Measurements from ENCODE around the gene ZWILCH. TPM values are rescaled to one million over a fixed set of nuclear protein-coding genes. Genes with fewer than 3 reads are reported as not detected.

The ZWILCH gene
- total and polyA plus RNA-seq, 2 of the 4 experiments (the other 2 are of a cell fraction), result 10.5 to 22.2 TPM

DNA sequence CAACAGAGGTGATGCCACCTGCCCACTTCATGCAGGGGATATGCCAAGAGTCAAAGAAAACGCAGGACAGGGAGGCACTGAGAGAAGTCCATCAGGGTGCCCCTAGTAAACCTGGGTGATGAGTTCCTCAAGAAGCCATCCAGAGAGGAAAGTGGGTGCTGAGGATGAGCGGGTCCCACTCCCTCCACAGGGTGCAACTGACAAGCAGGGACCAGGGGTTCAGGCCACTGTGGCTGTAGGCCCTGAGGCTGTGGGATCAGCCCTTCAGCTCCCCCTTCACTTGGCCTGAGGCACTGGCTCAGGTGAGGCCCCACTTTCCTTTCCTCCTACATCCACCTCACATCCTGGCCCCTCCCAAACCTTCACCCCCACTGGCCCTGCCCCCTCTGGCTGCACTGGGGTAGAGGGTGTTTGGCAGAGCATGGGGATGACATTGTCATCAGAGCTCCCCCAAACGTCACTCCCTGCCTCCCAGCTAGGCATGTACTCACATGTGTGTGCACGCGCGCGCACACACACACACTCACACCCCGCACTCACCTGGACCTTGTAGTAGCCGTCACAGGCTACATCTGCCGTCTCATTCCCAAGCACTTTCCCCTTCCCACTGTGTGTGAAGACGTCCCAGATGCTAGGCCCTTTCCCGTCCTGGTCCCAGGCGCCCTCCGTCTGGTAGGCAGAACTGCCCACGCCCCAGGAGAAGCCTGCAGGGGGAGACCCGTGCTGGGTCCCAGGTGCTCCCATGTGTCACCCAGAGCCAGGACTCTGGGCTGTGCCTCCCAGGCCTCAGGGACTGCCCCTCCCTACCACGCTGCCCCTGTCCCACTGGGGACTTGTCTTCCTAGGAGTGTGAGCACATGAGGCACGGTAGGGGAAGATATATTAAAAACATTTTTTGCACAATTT is 59.3 kb downstream of the ZWILCH start (continued):
- TF ChIP-seq, protein P1, sequence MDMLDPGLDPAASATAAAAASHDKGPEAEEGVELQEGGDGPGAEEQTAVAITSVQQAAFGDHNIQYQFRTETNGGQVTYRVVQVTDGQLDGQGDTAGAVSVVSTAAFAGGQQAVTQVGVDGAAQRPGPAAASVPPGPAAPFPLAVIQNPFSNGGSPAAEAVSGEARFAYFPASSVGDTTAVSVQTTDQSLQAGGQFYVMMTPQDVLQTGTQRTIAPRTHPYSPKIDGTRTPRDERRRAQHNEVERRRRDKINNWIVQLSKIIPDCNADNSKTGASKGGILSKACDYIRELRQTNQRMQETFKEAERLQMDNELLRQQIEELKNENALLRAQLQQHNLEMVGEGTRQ (IDR thresholded peaks at IDR 0.05; ENCODE audit: low read depth, low read length), result no peak

- peaks cover 11% of the 10 kb centered on the region for H3K4me1 ChIP-seq (ENCODE audit: control insufficient read depth, insufficient read depth, low read length)
- H3K9me1 ChIP-seq (ENCODE audit: insufficient read depth, low read length), result peaks cover 6% of the 10 kb centered on the region
- 100% methylated on average over 1 of the region's 9 CpGs; no CpG with 5 or more reads in 1 of the 2 experiments for WGBS, 2 experiments (ENCODE audit: extremely low coverage in 2 of 2, insufficient read length in 1 of 2)
- no peak for TF ChIP-seq CHD1 (IDR thresholded peaks at IDR 0.05; ENCODE audit: low read depth, low read length)
- TF ChIP-seq, protein P1 (IDR thresholded peaks at IDR 0.05; ENCODE audit: low read depth, low read length), result no peak
- TF ChIP-seq FOS (IDR thresholded peaks at IDR 0.05; ENCODE audit: low read depth, low read length), result no peak
- TF ChIP-seq MXI1 (IDR thresholded peaks at IDR 0.05; ENCODE audit: borderline replicate concordance, low read depth, low read length), result no peak
- TF ChIP-seq CTCF (conservative IDR thresholded peaks at IDR 0.05; ENCODE audit: low read depth, low read length), result no peak
- ATAC-seq (ENCODE audit: low read depth) (peak; percentile 5), DNase-seq (no peak)
- no peak overlapping the region; the same call in 1 of the 2 replicates for H4K91ac ChIP-seq (ENCODE audit: insufficient read depth, low read depth, low read length)
- in situ Hi-C loops (cut with MboI; ENCODE audit: low sequenced_read_pairs), result no loop called here
- H2BK120ac ChIP-seq (ENCODE audit: low read depth, low read length), result peak overlapping the region; percentile 56
- no peak overlapping the region for H3K56ac ChIP-seq (ENCODE audit: extremely low read depth, insufficient read depth, low read length)
- dilution Hi-C loops (cut with HindIII; ENCODE audit: low sequenced_read_pairs, unreplicated experiment), result no loop called here
- H3K14ac ChIP-seq (replicated peaks; ENCODE audit: low read depth, low read length), result peak overlapping the region; percentile 56; the same call in 1 of the 2 replicates
- H3K79me1 ChIP-seq (ENCODE audit: low read depth in 1 of 2, low read length in 2 of 2), result peaks cover 0 to 3% of the 10 kb centered on the region in 2 experiments; a peak in 1 of 4 replicates
- ChIA-PET CTCF (no interaction called here), POLR2A (ENCODE audit: unreplicated experiment) (interaction anchor here (1.1 kb wide), 1 partner anchor 11 kb away, joined by 4 read pairs; no protein-coding TSS in a partner anchor)
- no peak overlapping the region for H3K4me3 ChIP-seq (ENCODE audit: insufficient read depth, low read depth, low read length)
- no peak overlapping the region for H3K9ac ChIP-seq (ENCODE audit: low read depth, low read length)
- BruUV-seq (replicated peaks), result no TSS peak
- no peak overlapping the region for H3K18ac ChIP-seq (ENCODE audit: low read depth, low read length)
- no peak overlapping the region for H3K23ac ChIP-seq (ENCODE audit: low read depth, low read length)
- no peak overlapping the region; the same call in 1 of the 2 replicates for H3K4me2 ChIP-seq (ENCODE audit: low read depth, low read length)
- H3K4ac ChIP-seq (ENCODE audit: low read depth, low read length), result peak overlapping the region; percentile 76
- peak overlapping the region in 1 of 2 experiments; percentile 91; a peak in 2 of 4 replicates for H4K8ac ChIP-seq (ENCODE audit: low read depth in 2 of 2, low read length in 2 of 2)
- H4K5ac ChIP-seq (ENCODE audit: low read depth, low read length), result no peak overlapping the region; the same call in 1 of the 2 replicates
- peak overlapping the region; percentile 96 for H2AK9ac ChIP-seq (replicated peaks; ENCODE audit: low read depth, low read length, poor library complexity)
- H3K27me3 ChIP-seq (ENCODE audit: control insufficient read depth, insufficient read depth, low read length), result no peaks in the 10 kb centered on the region
- no peak overlapping the region; the same call in 2 of the 3 replicates for H2BK15ac ChIP-seq (ENCODE audit: low read depth, low read length)
- no peak overlapping the region for H2BK5ac ChIP-seq (ENCODE audit: low read depth, low read length, poor library complexity, severe bottlenecking)
- H3K27ac ChIP-seq (ENCODE audit: insufficient read depth, low read length), result no peak overlapping the region
- no peaks in the 10 kb centered on the region for H3K9me3 ChIP-seq (ENCODE audit: control insufficient read depth, insufficient read depth, low read length)
- H2BK20ac ChIP-seq (ENCODE audit: low read depth, low read length), result no peak overlapping the region; the same call in 1 of the 2 replicates
- peak overlapping the region; percentile 94 for H2AFZ ChIP-seq (replicated peaks; ENCODE audit: low read length, poor library complexity)
- H4K20me1 ChIP-seq (ENCODE audit: insufficient read depth, low read length), result no peaks in the 10 kb centered on the region
- intact Hi-C loops (cut with micrococcal nuclease), result no loop called here
- H3K36me3 ChIP-seq (ENCODE audit: control insufficient read depth, insufficient read depth, low read length), result no peaks in the 10 kb centered on the region
- peak overlapping the region; percentile 54; the same call in 1 of the 2 replicates for H2AK5ac ChIP-seq (ENCODE audit: low read depth, low read length)
Measured at GRCh38 chr15:66565141-66565641, 60.1 kb downstream of the ZWILCH start.
